ENCODE measurements around the gene TECPR1. TPM values are rescaled to one million over a fixed set of nuclear protein-coding genes. Genes with fewer than 3 reads are reported as not detected.
A peak's percentile ranks its signal among the peaks of the same experiment; 100 is the strongest.

Gene TECPR1
- total and polyA plus RNA-seq, 2 of the 4 experiments (the other 2 are of a cell fraction), result 11.5 to 14.7 TPM

GRCh38 chr7:98211676-98212531 lies 40.1 kb downstream of the TECPR1 start:
- Histone ChIP-seq H3K4ac (ENCODE audit: low read depth, low read length) (no peak overlapping the region), H3K14ac (replicated peaks; ENCODE audit: low read depth, low read length) (no peak overlapping the region), H3K18ac (ENCODE audit: low read depth, low read length) (no peak overlapping the region), H2BK20ac (ENCODE audit: low read depth, low read length) (no peak overlapping the region), H3K79me1 (ENCODE audit: low read depth in 1 of 2, low read length in 2 of 2) (no peaks in the 10 kb centered on the region), H3K9me3 (ENCODE audit: control insufficient read depth, insufficient read depth, low read length) (no peaks in the 10 kb centered on the region), H3K4me2 (ENCODE audit: low read depth, low read length) (no peak overlapping the region; the same call in 1 of the 2 replicates), H3K9ac (ENCODE audit: low read depth, low read length) (no peak overlapping the region), H4K5ac (ENCODE audit: low read depth, low read length) (no peak overlapping the region), H3K4me1 (ENCODE audit: control insufficient read depth, insufficient read depth, low read length) (no peaks in the 10 kb centered on the region), H2AK5ac (ENCODE audit: low read depth, low read length) (peak overlapping the region; percentile 8; the same call in 1 of the 2 replicates), H4K91ac (ENCODE audit: insufficient read depth, low read depth, low read length) (no peak overlapping the region), H2BK5ac (ENCODE audit: low read depth, low read length, poor library complexity, severe bottlenecking) (no peak overlapping the region), H2BK120ac (ENCODE audit: low read depth, low read length) (no peak overlapping the region), H3K36me3 (ENCODE audit: control insufficient read depth, insufficient read depth, low read length) (peaks cover 10% of the 10 kb centered on the region), H3K4me3 (ENCODE audit: insufficient read depth, low read depth, low read length) (peak overlapping the region; percentile 20; the same call in 1 of the 2 replicates), H4K8ac (ENCODE audit: low read depth in 2 of 2, low read length in 2 of 2) (no peak overlapping the region), H4K20me1 (ENCODE audit: insufficient read depth, low read length) (no peaks in the 10 kb centered on the region), H2BK15ac (ENCODE audit: low read depth, low read length) (no peak overlapping the region), H3K27ac (ENCODE audit: insufficient read depth, low read length) (no peak overlapping the region), H3K56ac (ENCODE audit: extremely low read depth, insufficient read depth, low read length) (no peak overlapping the region), H3K9me1 (ENCODE audit: insufficient read depth, low read length) (no peaks in the 10 kb centered on the region), H2AK9ac (replicated peaks; ENCODE audit: low read depth, low read length, poor library complexity) (peak overlapping the region; percentile 72), H3K27me3 (ENCODE audit: control insufficient read depth, insufficient read depth, low read length) (no peaks in the 10 kb centered on the region), H2AFZ (replicated peaks; ENCODE audit: low read length, poor library complexity) (peak overlapping the region; percentile 63), H3K23ac (ENCODE audit: low read depth, low read length) (no peak overlapping the region)
- ATAC-seq (ENCODE audit: low read depth), result peak; percentile 10
- 72% methylated on average over 27 of the region's 49 CpGs; no CpG with 5 or more reads in 1 of the 2 experiments for WGBS, 2 experiments (ENCODE audit: extremely low coverage in 2 of 2, insufficient read length in 1 of 2)
- ChIA-PET CTCF (no interaction called here), POLR2A (ENCODE audit: unreplicated experiment) (no interaction called here)
- dilution Hi-C loops (cut with HindIII; ENCODE audit: low sequenced_read_pairs, unreplicated experiment), result no loop called here
- intact Hi-C loops (cut with micrococcal nuclease), result loop anchor here (1.0 kb wide), 1 partner anchor 39 kb away; no protein-coding TSS in a partner anchor
- in situ Hi-C loops (cut with MboI; ENCODE audit: low sequenced_read_pairs), result no loop called here
- no peak for DNase-seq
- TF ChIP-seq RFX5 (IDR thresholded peaks at IDR 0.05; ENCODE audit: low read depth, low read length) (no peak), MAZ (IDR thresholded peaks at IDR 0.05; ENCODE audit: borderline replicate concordance, low read depth, low read length) (no peak), BHLHE40 (IDR thresholded peaks at IDR 0.05; ENCODE audit: low read depth, low read length) (no peak), MXI1 (IDR thresholded peaks at IDR 0.05; ENCODE audit: borderline replicate concordance, low read depth, low read length) (no peak), CHD1 (IDR thresholded peaks at IDR 0.05; ENCODE audit: low read depth, low read length) (no peak)
- no TSS peak for BruUV-seq (replicated peaks)

Data from IMR-90 (cell line).